Medulla oblongata (tissue), 1 donor: Measurements from ENCODE around the gene ADAMTSL1.

Experiments used
- DNase-seq: peaks from one replicate; pipeline ENCODE4 v3.0.0-alpha.2; 2015; ENCODE audit errors: extremely low spot score

ADAMTSL1 gene

GRCh38 chr9:18775930-18776329 is 302.0 kb downstream of the ADAMTSL1 start:
- DNase-seq, result no peak

- DNase-seq, result no peak
Measured at GRCh38 chr9:18776836-18777820, 303.2 kb downstream of the ADAMTSL1 start.

GRCh38 chr9:18778147-18778546 is 304.2 kb downstream of the ADAMTSL1 start:
- no peak for DNase-seq

GRCh38 chr9:18778846-18779245 is 304.9 kb downstream of the ADAMTSL1 start:
- no peak for DNase-seq

GRCh38 chr9:18783909-18784308 is 310.0 kb downstream of the ADAMTSL1 start:
- no peak for DNase-seq

- no peak for DNase-seq
Measured at GRCh38 chr9:18785604-18786003, 311.7 kb downstream of the ADAMTSL1 start.

- DNase-seq, result no peak
Measured at GRCh38 chr9:18786196-18786595, 312.2 kb downstream of the ADAMTSL1 start.

GRCh38 chr9:18786911-18787650 is 313.1 kb downstream of the ADAMTSL1 start:
- DNase-seq, result no peak

GRCh38 chr9:18788256-18788655 is 314.3 kb downstream of the ADAMTSL1 start:
- no peak for DNase-seq

GRCh38 chr9:18791074-18791473 is 317.1 kb downstream of the ADAMTSL1 start:
- DNase-seq, result no peak

GRCh38 chr9:18793122-18793521 is 319.2 kb downstream of the ADAMTSL1 start:
- no peak for DNase-seq

GRCh38 chr9:18795947-18796671 is 322.2 kb downstream of the ADAMTSL1 start:
- peak; percentile 50 for DNase-seq

GRCh38 chr9:18796696-18797270 is 322.8 kb downstream of the ADAMTSL1 start:
- no peak for DNase-seq

- no peak for DNase-seq
Measured at GRCh38 chr9:18798106-18798505, 324.2 kb downstream of the ADAMTSL1 start.

GRCh38 chr9:18798508-18799290 is 324.7 kb downstream of the ADAMTSL1 start:
- no peak for DNase-seq

- no peak for DNase-seq
Measured at GRCh38 chr9:18799428-18799827, 325.5 kb downstream of the ADAMTSL1 start.

GRCh38 chr9:18800579-18800978 is 326.6 kb downstream of the ADAMTSL1 start:
- DNase-seq, result no peak

- DNase-seq, result no peak
Measured at GRCh38 chr9:18805386-18805785, 331.4 kb downstream of the ADAMTSL1 start.

GRCh38 chr9:18806232-18807080 is 332.5 kb downstream of the ADAMTSL1 start:
- DNase-seq, result no peak

- DNase-seq, result no peak
Measured at GRCh38 chr9:18810581-18810980, 336.6 kb downstream of the ADAMTSL1 start.
